SK-MEL-5 (cell line): ENCODE measurements around the gene CBFB. TPM values are rescaled to one million over a fixed set of nuclear protein-coding genes. Genes with fewer than 3 reads are reported as not detected.
"Not testable (repeated sequence)": the region's sequence is repeated elsewhere in the genome, so short reads cannot be mapped to it uniquely, and the experiment has no call there.

Experiments used
- DNase-seq: peaks from one replicate; pipeline ENCODE4 v3.0.0-alpha.2; 2016; ENCODE audit warnings: low read depth, low spot score
- in situ Hi-C: cut with HindIII; loops from 2 replicates; pipeline ENCODE4 v1.10.0; 2016; ENCODE audit warnings: low sequenced_read_pairs, high pct_unique_total_duplicates, low pct_unique_long_range_greater_than_20kb
- total RNA-seq: library from RNA; depleted of rRNA; stranded (reverse); fragments of >200 nt; shearing (Covaris generic); gene quantifications from 2 replicates; pipeline ENCODE4 v1.2.3, GENCODE V29; 2014

Gene CBFB
- total RNA-seq, 1 experiment from 2014 or later, result 58.6 TPM

DNA sequence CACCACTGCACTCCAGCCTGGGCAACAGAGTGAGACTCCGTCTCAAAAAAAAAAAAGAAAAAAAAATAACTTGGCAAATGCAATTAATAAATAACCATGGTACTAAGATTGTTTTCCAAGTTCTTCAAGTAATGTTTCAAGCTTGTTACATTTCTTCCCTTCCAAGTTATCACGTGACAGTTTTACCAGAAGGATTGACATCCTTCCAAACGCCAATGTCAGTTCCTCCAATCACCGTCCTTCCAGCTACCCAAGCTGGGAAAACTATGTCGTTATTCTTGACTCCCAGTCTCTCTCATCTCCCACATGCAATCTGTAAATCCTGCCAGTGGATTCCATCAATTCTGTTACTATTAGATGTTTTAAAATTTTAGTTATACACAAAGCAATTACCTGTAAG, 76.9 kb downstream of the CBFB start:
- in situ Hi-C loops, result no loop called here
- no peak for DNase-seq

DNA sequence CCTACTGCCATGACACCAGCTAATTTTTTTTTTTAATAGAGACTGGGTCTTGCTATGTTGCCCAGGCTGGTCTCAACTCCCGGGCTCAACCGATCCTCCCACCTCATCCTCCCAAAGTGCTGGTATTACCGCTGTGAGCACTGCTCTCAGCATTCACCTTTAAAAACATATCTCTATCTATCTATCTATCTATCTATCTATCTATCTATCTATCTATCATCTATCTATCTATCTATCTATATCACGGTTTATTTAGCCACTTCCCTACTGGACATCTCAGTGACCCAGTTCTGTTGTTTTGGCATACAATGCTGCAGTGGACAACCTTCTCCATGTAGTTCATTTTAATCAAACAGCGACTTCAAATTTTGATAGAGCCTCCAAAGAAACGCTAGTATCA, 79.5 kb downstream of the CBFB start:
- in situ Hi-C loops, result no loop called here
- no peak for DNase-seq

DNA sequence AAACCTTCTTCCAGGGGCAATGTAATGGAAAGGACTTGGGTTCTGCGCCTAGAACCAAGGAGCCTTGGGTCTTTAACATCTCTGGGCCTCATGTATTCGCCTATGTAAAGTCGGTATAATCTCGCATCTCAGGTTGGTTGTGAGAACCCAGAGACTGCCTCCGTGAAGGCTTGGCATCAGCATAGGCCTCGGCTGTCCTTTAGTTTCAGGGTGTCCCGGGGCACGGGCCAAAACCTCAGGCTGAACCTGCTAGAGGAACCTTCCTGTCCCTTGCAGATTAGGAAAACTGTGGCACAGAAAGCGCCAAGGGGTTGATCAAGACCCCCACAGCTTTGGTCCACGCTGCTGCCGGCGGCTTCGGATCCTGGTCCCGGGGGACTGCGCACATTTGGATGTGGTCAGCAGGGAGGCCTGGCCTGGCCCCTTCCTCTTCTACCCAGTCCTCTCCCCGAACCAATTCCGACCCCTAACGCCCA, 80.0 kb downstream of the CBFB start:
- DNase-seq, result no peak
- in situ Hi-C loops, result no loop called here

DNA sequence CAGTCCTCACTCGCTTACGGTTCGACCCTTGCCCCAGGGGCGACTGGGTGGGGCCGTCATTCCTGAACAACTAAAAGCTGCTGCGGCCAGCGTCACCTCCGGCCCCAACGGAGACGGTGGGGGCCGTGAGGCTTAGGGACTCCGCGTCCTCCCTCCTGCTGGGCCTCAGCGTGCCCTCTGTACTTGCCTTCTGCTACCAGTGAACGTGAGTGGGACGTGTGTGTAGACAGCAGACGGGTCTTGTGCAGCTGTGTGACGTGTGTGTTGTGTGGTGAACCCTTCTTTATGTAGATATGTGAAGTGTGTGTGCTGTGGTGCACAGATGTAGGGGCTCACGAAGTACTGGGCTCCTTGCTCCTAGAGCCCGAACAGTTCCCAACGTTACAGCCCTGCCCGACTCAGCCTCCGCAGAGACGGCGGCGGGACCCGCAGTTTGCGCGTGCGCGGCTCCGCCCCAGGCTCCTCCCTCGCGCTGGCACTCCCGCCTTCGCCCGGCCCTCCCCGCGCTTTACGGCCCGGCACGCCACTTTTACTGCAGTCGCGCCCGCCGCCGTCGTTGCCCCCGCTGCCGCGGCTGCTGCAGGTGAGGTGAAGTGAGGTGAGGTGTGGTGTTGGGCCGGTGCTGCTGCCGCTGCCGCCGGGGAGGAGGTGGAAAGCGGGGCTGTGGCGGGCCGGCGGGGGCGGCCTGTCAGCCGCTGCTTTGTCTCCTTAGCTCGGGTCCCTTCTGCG, 80.6 kb downstream of the CBFB start, which contains the start of gene PHAF1:
PHAF1 (plus strand) TSS at position 535 of the 729 bp plus-strand sequence. CDS start 235 bp downstream, outside the sequence.
- in situ Hi-C loops, result no loop called here
- peak; percentile 81 for DNase-seq

DNA sequence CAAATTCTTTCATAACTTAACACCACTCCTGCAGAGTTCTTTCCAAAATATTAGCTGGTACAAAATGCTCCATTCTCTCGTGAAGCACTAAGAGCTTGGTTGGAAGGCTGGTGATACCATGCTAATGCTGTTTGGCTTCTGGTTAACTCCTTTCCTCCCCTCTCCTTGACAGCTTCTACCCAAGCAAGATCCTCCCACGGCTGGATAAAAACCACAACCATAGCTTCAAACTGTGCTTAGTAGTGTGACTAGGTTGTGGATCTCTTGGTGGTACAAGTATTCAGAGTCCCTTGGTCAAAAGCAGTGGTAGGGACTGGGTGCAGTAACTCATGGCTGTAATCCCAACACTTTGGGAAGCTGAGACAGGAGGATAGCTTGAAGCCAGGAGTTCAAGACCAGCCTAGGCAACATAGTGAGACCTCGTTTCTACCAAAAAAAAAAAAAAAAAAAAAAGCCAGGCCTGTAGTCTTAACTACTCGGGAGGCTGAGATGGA, 83.0 kb downstream of the CBFB start:
- no peak for DNase-seq
- in situ Hi-C loops, result no loop called here

DNA sequence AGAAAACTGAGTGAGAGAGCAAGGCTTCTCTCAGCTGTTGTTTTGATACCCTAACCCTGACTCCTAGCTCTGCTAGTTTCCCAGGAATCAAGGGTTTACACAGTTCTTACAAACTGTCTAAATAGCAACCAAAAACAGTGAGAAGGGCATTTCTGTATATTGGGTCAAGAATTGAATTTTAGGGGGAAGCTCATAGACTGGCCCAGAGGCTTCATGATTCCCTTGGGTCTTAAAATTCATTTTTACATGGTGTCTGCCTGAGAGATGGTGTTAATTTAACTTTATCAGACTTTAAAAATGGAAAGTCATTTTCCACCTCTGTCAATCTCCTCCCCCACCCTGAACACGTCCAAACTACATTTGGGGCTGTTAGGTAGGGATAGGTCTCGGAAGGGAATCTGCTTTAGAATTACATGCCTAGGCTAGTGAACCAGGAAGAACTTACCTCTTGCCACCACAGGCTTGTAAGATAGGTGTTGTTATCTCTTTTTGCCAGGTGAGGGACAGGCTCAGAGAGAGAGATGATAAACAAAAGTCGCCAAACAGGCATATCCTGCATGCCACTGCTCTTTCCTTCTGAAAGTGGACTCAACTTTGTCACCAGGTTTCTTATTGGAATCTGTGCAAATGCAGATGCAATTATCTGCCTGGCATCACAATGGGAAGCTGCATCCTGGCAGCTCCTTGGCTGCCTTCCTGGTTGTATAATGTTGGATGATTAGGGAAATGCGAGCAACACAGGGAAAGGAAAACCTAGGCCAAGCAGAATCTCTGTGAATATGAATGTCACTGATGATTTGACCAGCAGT, 83.8 kb downstream of the CBFB start:
- in situ Hi-C loops, result no loop called here
- no peak for DNase-seq

DNA sequence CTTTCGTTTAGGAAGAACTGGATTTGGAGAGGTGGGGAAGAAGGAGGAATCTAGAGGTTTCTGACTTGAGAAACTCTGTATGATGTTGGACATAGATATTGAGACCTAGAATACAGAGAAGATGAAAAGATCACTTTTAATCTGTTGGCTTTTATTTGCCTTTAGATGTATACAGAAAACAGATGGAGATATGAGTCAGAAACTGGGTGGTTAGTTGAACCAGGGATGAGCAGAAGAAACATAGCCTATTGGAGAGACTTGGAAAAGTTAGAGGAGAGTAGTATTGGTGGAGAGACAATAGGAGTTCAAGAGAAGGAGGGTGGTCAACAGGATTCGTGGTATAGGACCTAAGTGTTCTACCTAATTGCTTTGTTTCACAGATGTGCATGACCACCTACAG, 85.8 kb downstream of the CBFB start:
- in situ Hi-C loops, result no loop called here
- DNase-seq, result no peak

DNA sequence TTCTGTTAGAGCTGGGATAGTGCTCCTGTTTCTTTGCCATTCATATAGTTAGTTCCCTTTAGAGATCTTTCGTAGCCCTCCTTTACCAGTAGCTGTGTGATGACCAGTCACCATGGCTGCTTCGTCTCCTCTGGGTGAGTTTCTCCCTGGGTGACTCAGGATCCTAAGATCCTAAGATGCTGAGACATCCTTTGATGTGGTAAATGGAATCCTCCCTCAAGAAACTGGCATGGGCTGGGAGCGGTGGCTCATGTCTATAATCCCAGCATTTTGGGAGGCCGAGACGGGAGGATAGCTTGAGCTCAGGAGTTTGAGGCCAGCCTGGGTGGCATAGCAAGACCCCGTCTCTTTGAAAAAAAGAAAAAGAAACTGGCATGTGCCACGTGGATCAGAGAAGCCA, 86.7 kb downstream of the CBFB start:
- peak; percentile 36 for DNase-seq

DNA sequence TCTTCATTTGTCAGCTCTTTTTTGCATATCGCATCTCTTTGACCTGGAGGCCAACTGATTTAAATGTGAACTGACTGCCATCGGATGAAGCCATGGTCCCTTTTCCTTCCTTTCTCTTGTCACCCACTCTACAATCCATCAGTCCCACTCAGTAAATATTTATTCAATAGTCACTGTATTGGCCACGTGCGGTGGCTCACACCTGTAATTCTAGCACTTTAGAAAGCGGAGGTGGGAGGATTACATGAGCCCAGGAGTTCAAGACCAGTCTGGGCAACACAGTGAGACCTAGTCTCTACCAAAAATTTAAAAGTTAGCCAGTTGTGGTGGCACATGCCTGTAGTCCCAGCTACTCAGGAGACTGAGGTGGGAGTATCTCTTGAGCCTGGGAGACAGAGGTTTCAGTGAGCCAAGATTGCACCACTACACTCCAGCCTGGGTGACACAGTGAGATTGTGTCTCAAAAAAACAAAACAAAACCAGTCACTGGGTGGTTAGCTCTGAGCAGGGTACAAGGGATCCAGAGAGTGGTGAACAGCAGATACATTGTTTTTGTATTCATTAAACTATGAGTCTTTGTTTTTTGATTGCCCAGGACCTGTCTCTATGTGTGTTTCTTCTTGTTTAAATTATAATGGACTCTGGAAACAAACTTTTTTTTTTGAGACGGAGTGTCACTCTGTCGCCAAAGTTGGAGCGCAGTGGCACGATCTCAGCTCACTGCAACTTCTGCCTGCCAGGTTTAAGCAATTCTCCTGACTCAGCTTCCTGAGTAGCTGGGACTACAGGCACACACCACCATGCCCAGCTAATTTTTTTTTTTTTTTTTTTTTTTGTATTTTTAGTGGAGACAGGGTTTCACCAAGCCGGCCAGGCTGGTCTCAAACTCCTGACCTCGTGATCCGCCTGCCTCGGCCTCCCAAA, 87.7 kb downstream of the CBFB start:
- in situ Hi-C loops, result no loop called here
- peak; percentile 33 for DNase-seq

More for the DNA sequence above, 86.7 kb downstream of the CBFB start:
- in situ Hi-C loops, result no loop called here

DNA sequence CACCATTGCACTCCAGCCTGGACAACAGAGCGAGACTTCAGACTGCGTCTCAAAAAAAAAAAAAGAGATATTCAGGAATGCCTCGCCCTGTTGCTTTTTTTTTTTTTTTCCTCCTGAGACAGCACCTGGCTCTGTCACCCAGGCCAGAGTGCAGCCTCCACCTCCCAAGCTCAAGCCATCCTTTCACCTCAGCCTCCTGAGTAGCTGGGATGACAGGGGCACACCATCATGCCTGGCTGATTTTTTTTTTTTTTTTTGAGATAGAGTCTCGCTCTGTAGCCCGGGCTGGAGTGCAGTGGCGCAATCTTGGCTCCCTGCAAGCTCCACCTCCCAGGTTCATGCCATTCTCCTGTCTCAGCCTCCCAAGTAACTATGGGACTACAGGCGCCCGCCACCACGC, 88.8 kb downstream of the CBFB start:
- in situ Hi-C loops, result no loop called here
- no peak for DNase-seq

DNA sequence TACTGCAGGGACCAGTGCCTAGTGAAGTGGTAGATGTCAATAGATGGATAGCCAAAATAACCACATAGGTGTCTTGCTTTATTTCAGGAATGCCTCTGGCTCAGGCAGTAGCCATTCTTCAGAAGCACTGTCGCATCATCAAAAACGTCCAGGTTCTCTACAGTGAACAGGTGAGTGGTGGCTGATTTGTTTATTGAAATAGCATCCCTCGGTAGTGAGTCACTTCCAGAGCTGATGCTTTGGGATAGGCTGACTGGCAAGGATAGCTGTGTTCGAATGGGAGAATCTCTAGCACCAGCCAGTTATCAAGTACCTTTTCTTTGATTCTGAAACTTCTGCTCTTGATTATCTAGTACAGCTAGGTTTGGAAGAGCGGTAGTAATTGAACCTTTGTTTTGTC, 91.1 kb downstream of the CBFB start:
- in situ Hi-C loops, result no loop called here
- no peak for DNase-seq

DNA sequence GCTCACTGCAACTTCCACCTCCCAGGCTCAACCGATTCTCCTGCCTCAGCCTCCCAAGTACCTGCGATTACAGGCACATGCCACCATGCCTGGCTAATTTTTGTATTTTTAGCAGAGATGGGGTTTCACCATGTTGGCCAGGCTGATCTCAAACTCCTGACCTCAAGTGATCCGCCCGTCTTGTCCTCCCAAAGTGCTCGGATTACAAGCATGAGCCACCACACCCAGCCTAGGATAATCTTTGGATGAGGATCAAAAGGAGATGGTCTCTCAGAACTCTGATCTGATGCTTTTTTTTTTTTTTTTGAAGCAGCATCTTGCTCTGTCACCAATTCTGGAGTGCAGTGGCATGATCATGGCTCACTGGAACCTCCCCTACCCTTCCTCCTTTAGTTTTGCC, 93.8 kb downstream of the CBFB start:
- DNase-seq, in situ Hi-C loops: not testable (repeated sequence)

DNA sequence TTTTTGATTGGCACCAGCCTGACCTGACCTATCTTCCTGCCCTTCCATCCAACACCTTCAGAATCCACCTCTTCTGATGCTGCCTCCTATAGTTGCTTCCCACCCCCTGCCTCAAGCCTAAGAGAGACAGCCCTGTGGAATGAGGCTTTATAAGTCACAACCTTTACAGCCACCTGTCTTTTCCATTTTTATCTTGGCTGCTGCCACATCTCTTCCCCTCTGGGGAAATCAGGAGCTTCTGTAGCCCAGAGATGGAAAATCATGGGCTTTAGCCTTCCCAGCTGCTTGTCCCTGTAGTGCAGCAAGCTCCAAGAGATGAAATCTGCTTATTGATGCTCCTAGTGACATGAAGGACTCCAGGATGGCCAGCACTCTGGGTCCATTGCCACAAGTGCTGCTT, 99.5 kb downstream of the CBFB start:
- no peak for DNase-seq
- in situ Hi-C loops, result no loop called here

DNA sequence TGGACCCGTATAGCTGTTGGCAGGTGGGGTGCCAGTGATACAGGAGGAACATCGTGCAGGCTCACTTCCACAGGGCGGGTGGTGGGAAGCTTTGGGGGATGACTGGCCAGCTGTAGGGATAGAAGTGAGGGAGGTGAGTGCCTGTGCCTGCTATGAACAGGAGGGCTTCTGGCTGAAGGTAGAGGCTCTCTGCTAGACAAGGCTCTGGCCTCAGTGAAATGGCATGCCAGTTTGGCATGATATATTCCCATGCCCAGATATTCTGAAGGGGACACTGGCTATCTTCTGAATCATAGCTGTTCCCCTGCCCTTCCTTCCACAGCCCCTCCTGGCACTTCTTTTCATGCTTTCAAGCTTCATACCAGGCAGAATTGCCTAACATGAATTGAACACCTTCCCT, 99.9 kb downstream of the CBFB start:
- in situ Hi-C loops, result no loop called here

DNA sequence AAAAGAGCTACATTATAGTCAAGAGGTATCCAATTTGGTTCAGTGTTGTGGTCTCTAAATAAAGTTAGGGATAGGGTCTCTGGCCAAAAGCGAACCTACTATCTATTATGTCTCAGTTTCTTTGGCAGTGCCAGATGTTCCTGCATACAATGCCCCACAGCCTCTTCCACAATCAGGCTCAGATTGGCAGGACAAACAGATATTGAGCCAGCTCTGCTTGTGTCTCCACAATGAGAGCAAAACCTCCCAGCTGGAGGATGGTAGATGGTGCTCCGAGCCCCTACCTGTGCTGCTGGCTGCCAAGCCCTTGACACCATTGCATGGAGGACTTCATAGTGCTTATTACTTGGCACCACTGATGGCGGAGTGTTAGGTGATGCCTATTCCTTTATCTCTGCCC, 100.5 kb downstream of the CBFB start:
- in situ Hi-C loops, result no loop called here
- DNase-seq, result no peak

More for the DNA sequence above, 99.9 kb downstream of the CBFB start:
- no peak for DNase-seq

DNA sequence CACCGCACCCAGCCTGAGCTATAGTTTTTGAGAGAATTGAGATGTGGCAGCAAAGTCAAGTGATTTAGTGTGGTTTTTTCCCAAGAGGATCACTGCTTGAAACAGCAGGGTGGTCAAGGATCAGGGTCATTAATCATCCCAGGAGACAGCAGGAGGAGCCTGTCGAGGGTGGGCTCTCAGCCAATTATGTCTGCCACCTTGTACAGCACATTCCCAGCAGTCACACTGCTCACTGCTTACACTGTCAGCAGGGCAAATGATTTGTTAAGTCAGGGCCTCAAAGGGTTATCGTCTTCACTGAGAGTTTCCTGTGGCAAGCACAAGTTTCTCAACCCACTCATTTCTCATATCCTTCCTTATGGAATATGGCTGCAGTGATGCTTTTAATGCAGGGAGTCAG, 108.7 kb downstream of the CBFB start:
- DNase-seq, result no peak
- in situ Hi-C loops, result no loop called here

DNA sequence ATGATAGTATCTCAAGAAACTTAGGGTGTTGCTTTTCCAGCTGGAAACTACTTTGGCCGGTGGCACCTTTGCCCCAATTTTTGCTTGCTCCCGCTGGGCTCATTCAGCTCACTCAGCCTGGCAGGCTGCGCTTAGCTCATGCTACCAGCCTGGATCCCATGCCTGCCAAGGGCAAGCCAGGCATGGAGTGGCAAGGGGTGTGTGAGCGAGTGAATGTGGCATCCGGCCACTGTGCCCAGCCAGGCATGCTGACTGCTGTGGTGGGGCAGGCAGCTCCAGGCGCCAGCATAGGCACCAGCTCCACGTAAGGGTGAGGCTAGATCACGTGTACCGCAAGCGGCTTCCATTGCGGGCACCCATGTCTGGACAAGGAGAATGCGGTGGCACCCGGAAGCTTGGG, 112.4 kb downstream of the CBFB start:
- no peak for DNase-seq
- in situ Hi-C loops, result no loop called here

DNA sequence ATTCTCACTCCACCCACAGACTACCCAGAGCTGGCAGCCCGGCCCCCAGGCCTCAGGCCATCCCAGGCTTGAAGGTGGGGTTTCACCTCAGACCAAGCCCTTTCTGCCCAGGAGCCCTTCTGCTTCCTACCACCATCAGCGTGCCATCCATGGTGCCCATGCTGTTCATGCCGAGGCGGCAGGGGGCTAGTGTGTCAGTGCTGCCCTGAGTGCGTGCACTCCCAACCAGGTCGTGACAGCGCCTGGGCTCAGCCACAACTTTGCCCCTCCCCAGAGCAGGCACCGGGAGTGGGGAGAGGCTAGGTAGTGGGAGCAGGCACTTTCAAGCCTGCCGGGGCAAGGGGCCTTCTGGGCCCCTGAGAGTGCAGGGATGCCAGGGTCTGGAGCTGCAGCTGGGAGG, 113.4 kb downstream of the CBFB start:
- no peak for DNase-seq
- in situ Hi-C loops, result no loop called here
